HCT116 (cell line): ENCODE data around the gene PDIK1L.

Experiments used
- CBX3 ChIP-seq: IDR thresholded peaks from 2 replicates; pipeline ENCODE4 v1.6.1; 2012; ENCODE audit warnings: low read depth
- EZH2phosphoT487 ChIP-seq: fragments of 200-600 bp; IDR thresholded peaks from 2 replicates; pipeline ENCODE4 v1.6.1; 2018; ENCODE audit warnings: antibody characterized with exemption, borderline replicate concordance
- MAX ChIP-seq: IDR thresholded peaks from 2 replicates; pipeline ENCODE4 v1.6.1; 2012
- ZBTB33 ChIP-seq: IDR thresholded peaks from 2 replicates; pipeline ENCODE4 v1.6.1; 2011; ENCODE audit warnings: mild to moderate bottlenecking, low read length, moderate library complexity; ENCODE audit not compliant: insufficient replicate concordance; ENCODE audit errors: extremely low read depth
- TF ChIP-seq, protein P1 (sequence below), 3 experiments: fragments of 200-600 bp in 1 of 3; sonication (generic) in 1 of 3; IDR thresholded peaks in 2 of 3; conservative IDR thresholded peaks in 1 of 3; 2 replicates each; pipeline ENCODE4 v1.5.1; 2012 to 2017; ENCODE audit warnings: low read depth in 2 of 3, low read length in 2 of 3, antibody characterized with exemption in 1 of 3, borderline replicate concordance in 1 of 3, control low read depth in 1 of 3, mild to moderate bottlenecking in 1 of 3, mixed read lengths in 1 of 3, mixed run types in 1 of 3, moderate library complexity in 1 of 3; ENCODE audit not compliant: insufficient read depth in 1 of 3
- TF ChIP-seq, protein P2 (sequence below): IDR thresholded peaks from 2 replicates; pipeline ENCODE4 v1.6.1; 2012; ENCODE audit warnings: low read depth

DNA sequence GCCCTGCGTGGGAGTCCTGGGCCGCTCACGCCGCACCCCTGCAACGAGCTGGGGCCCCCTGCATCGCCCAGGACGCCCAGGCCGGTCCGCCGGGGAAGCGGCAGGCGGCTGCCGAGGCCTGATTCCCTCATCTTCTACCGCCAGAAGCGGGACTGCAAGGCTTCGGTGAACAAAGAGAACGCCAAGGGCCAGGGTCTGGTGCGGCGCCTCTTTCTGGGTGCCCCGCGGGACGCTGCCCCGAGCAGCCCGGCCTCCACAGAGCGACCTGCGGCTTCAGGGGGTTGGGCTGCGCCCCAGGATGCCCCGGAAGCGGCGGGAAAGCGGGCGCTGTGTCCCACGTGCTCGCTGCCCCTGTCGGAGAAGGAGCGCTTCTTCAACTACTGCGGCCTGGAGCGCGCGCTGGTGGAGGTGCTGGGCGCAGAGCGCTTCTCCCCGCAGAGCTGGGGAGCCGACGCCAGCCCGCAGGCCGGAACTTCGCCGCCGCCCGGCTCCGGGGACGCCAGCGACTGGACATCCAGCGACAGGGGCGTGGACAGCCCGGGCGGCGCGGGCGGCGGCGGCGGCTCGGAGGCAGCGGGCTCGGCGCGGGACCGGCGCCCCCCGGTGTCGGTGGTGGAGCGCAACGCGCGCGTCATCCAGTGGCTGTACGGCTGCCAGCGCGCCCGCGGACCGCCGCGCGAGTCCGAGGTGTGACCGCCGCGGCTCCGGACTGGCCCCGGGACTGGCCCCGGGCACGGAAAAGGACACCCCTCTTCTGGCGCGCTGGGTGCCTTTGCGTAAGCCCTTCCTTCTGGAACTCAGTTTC is 50.0 kb downstream of the PDIK1L start:
- TF ChIP-seq, protein P1, sequence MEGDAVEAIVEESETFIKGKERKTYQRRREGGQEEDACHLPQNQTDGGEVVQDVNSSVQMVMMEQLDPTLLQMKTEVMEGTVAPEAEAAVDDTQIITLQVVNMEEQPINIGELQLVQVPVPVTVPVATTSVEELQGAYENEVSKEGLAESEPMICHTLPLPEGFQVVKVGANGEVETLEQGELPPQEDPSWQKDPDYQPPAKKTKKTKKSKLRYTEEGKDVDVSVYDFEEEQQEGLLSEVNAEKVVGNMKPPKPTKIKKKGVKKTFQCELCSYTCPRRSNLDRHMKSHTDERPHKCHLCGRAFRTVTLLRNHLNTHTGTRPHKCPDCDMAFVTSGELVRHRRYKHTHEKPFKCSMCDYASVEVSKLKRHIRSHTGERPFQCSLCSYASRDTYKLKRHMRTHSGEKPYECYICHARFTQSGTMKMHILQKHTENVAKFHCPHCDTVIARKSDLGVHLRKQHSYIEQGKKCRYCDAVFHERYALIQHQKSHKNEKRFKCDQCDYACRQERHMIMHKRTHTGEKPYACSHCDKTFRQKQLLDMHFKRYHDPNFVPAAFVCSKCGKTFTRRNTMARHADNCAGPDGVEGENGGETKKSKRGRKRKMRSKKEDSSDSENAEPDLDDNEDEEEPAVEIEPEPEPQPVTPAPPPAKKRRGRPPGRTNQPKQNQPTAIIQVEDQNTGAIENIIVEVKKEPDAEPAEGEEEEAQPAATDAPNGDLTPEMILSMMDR (IDR thresholded peaks at IDR 0.05 in 2 of 3, conservative IDR thresholded peaks at IDR 0.05 in 1 of 3; ENCODE audit: borderline replicate concordance in 1 of 3, insufficient read depth in 1 of 3, low read depth in 2 of 3, low read length in 2 of 3), result no peak
- TF ChIP-seq, protein P2, sequence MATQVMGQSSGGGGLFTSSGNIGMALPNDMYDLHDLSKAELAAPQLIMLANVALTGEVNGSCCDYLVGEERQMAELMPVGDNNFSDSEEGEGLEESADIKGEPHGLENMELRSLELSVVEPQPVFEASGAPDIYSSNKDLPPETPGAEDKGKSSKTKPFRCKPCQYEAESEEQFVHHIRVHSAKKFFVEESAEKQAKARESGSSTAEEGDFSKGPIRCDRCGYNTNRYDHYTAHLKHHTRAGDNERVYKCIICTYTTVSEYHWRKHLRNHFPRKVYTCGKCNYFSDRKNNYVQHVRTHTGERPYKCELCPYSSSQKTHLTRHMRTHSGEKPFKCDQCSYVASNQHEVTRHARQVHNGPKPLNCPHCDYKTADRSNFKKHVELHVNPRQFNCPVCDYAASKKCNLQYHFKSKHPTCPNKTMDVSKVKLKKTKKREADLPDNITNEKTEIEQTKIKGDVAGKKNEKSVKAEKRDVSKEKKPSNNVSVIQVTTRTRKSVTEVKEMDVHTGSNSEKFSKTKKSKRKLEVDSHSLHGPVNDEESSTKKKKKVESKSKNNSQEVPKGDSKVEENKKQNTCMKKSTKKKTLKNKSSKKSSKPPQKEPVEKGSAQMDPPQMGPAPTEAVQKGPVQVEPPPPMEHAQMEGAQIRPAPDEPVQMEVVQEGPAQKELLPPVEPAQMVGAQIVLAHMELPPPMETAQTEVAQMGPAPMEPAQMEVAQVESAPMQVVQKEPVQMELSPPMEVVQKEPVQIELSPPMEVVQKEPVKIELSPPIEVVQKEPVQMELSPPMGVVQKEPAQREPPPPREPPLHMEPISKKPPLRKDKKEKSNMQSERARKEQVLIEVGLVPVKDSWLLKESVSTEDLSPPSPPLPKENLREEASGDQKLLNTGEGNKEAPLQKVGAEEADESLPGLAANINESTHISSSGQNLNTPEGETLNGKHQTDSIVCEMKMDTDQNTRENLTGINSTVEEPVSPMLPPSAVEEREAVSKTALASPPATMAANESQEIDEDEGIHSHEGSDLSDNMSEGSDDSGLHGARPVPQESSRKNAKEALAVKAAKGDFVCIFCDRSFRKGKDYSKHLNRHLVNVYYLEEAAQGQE, result no peak
- TF ChIP-seq ZBTB33 (no peak), MAX (peak; percentile 70), CBX3 (no peak), EZH2phosphoT487 (no peak)
